GM23338 (cell line): ENCODE results near the gene SLCO1C1.

Source experiments
- CREB1 ChIP-seq: fragments of 250-450 bp; sonication (Bioruptor Pico); IDR thresholded peaks from 2 replicates; pipeline ENCODE4 v1.5.0; 2020; ENCODE audit warnings: low read depth, mild to moderate bottlenecking, moderate library complexity
- CTCF ChIP-seq, 2 experiments: fragments of 200-600 bp in 1 of 2; sonication (generic) in 1 of 2; conservative IDR thresholded peaks; 2 replicates each; pipeline versions ENCODE4 v1.5.1 to v1.6.1; 2016 to 2017; ENCODE audit warnings: antibody characterized with exemption in 2 of 2, low read depth in 2 of 2, mild to moderate bottlenecking in 2 of 2, moderate library complexity in 1 of 2
- EZH2 ChIP-seq: fragments of 200-600 bp; sonication (generic); IDR thresholded peaks from one replicate; pipeline ENCODE4 v1.8.0; 2017; ENCODE audit warnings: antibody characterized with exemption, mild to moderate bottlenecking, low read depth; ENCODE audit not compliant: unreplicated experiment
- EZH2phosphoT487 ChIP-seq: fragments of 200-600 bp; sonication (generic); IDR thresholded peaks from one replicate; pipeline ENCODE4 v1.8.1; 2018; ENCODE audit warnings: antibody characterized with exemption; ENCODE audit not compliant: unreplicated experiment
- JUNB ChIP-seq: IDR thresholded peaks from one replicate; pipeline ENCODE4 v1.6.1; 2016; ENCODE audit warnings: antibody characterized with exemption; ENCODE audit not compliant: unreplicated experiment
- POLR2AphosphoS5 ChIP-seq: IDR thresholded peaks from 2 replicates; pipeline ENCODE4 v1.6.1; 2016; ENCODE audit warnings: antibody characterized with exemption, low read depth
- ZNF114 ChIP-seq: fragments of 250-450 bp; sonication (Bioruptor Pico); IDR thresholded peaks from 2 replicates; pipeline ENCODE4 v1.5.0; 2020; ENCODE audit warnings: mild to moderate bottlenecking, moderate library complexity
- TF ChIP-seq, protein P1 (sequence below): IDR thresholded peaks from one replicate; pipeline ENCODE4 v1.6.1; 2018; ENCODE audit warnings: antibody characterized with exemption; ENCODE audit not compliant: unreplicated experiment

- no peak for TF ChIP-seq CTCF (conservative IDR thresholded peaks at IDR 0.05; ENCODE audit: low read depth in 2 of 2)
- TF ChIP-seq CREB1 (CRISPR knock-in tag): no peak
- no peak for TF ChIP-seq POLR2AphosphoS5
- TF ChIP-seq EZH2: no peak
- TF ChIP-seq, protein P1, sequence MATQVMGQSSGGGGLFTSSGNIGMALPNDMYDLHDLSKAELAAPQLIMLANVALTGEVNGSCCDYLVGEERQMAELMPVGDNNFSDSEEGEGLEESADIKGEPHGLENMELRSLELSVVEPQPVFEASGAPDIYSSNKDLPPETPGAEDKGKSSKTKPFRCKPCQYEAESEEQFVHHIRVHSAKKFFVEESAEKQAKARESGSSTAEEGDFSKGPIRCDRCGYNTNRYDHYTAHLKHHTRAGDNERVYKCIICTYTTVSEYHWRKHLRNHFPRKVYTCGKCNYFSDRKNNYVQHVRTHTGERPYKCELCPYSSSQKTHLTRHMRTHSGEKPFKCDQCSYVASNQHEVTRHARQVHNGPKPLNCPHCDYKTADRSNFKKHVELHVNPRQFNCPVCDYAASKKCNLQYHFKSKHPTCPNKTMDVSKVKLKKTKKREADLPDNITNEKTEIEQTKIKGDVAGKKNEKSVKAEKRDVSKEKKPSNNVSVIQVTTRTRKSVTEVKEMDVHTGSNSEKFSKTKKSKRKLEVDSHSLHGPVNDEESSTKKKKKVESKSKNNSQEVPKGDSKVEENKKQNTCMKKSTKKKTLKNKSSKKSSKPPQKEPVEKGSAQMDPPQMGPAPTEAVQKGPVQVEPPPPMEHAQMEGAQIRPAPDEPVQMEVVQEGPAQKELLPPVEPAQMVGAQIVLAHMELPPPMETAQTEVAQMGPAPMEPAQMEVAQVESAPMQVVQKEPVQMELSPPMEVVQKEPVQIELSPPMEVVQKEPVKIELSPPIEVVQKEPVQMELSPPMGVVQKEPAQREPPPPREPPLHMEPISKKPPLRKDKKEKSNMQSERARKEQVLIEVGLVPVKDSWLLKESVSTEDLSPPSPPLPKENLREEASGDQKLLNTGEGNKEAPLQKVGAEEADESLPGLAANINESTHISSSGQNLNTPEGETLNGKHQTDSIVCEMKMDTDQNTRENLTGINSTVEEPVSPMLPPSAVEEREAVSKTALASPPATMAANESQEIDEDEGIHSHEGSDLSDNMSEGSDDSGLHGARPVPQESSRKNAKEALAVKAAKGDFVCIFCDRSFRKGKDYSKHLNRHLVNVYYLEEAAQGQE: no peak
- TF ChIP-seq JUNB: no peak
- TF ChIP-seq EZH2phosphoT487: no peak
- no peak for TF ChIP-seq ZNF114 (CRISPR knock-in tag)
These were observed at the start of gene SLCO1C1 for GRCh38 chr12:20695232-20695631.
